ENCODE measurements around the gene NFXL1.

The NFXL1 gene

GRCh38 chr4:47831026-47831679 is 83.2 kb downstream of the NFXL1 start:
- DNase-seq (ENCODE audit: low spot score), result no peak

GRCh38 chr4:47830265-47831025 is 83.9 kb downstream of the NFXL1 start:
- DNase-seq (ENCODE audit: low spot score), result no peak

GRCh38 chr4:47829438-47829837 is 84.9 kb downstream of the NFXL1 start:
- DNase-seq (ENCODE audit: low spot score), result no peak

- DNase-seq (ENCODE audit: low spot score), result no peak
These were observed 86.9 kb downstream of the NFXL1 start for GRCh38 chr4:47827343-47828047.

GRCh38 chr4:47824840-47825239 is 89.5 kb downstream of the NFXL1 start:
- DNase-seq (ENCODE audit: low spot score), result no peak

- no peak for DNase-seq (ENCODE audit: low spot score)
These were observed 95.2 kb downstream of the NFXL1 start for GRCh38 chr4:47819178-47819577.

GRCh38 chr4:47817275-47817674 is 97.1 kb downstream of the NFXL1 start:
- no peak for DNase-seq (ENCODE audit: low spot score)

- no peak for DNase-seq (ENCODE audit: low spot score)
These were observed 97.6 kb downstream of the NFXL1 start for GRCh38 chr4:47816748-47817147.

GRCh38 chr4:47814618-47815295 is 99.6 kb downstream of the NFXL1 start:
- DNase-seq (ENCODE audit: low spot score), result no peak

GRCh38 chr4:47809654-47810203 is 104.7 kb downstream of the NFXL1 start:
- DNase-seq (ENCODE audit: low spot score), result no peak

- no peak for DNase-seq (ENCODE audit: low spot score)
These were observed 109.8 kb downstream of the NFXL1 start for GRCh38 chr4:47804598-47804997.

- DNase-seq (ENCODE audit: low spot score), result no peak
These were observed 112.8 kb downstream of the NFXL1 start for GRCh38 chr4:47801481-47802002.

GRCh38 chr4:47798165-47798564 is 116.2 kb downstream of the NFXL1 start:
- DNase-seq (ENCODE audit: low spot score), result no peak

All from hepatic stellate cell (primary cell).